Retinal pigment epithelial cell (primary cell): ENCODE data around the gene DLG5.

ENCODE experiments used
- DNase-seq: peaks from one replicate; pipeline ENCODE4 v3.0.0-alpha.2; 2010; ENCODE audit warnings: low read depth
- H3K4me3 ChIP-seq: 2 replicates; pipeline ENCODE4 v1.5.1; 2011; ENCODE audit warnings: mild to moderate bottlenecking, low read length, control low read depth, moderate library complexity
- TF ChIP-seq, protein P1 (sequence below): conservative IDR thresholded peaks from 2 replicates; pipeline ENCODE4 v1.5.1; 2011; ENCODE audit warnings: low read depth, low read length, control low read depth, inconsistent platforms

DLG5 gene

DNA sequence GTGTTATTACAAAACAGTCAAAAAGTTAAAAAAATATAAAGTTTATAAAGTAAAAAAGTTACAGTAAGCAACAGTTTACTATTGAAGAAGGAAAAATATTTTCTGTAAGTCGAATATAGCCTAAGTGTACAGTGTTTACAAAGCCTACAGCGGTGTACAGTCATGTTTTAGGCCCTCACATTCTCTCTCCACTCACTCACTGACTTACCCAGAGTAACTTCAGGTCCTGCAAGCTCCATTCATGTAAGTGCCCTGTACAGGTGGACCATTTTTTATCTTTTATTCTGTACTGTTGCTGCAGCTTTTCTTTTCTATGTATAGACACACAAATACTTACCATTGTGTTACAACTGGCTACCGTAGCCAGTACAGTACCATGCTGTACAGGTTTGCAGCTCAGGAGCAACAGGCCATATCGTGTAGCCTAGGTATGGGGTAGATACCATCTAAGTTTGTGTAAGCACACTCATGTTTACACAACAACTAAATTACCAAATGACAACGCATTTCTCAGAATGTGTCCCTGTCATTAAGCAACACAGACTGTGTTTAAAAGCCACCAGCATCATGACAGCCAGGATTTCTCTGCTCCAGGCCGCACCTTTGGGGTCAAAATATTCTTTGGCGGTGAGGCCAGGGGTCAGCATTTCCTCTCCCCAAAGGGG, 67.2 kb downstream of the DLG5 start:
- no peak for DNase-seq
- TF ChIP-seq, protein P1, sequence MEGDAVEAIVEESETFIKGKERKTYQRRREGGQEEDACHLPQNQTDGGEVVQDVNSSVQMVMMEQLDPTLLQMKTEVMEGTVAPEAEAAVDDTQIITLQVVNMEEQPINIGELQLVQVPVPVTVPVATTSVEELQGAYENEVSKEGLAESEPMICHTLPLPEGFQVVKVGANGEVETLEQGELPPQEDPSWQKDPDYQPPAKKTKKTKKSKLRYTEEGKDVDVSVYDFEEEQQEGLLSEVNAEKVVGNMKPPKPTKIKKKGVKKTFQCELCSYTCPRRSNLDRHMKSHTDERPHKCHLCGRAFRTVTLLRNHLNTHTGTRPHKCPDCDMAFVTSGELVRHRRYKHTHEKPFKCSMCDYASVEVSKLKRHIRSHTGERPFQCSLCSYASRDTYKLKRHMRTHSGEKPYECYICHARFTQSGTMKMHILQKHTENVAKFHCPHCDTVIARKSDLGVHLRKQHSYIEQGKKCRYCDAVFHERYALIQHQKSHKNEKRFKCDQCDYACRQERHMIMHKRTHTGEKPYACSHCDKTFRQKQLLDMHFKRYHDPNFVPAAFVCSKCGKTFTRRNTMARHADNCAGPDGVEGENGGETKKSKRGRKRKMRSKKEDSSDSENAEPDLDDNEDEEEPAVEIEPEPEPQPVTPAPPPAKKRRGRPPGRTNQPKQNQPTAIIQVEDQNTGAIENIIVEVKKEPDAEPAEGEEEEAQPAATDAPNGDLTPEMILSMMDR: no peak
- H3K4me3 ChIP-seq: no peak overlapping the region

DNA sequence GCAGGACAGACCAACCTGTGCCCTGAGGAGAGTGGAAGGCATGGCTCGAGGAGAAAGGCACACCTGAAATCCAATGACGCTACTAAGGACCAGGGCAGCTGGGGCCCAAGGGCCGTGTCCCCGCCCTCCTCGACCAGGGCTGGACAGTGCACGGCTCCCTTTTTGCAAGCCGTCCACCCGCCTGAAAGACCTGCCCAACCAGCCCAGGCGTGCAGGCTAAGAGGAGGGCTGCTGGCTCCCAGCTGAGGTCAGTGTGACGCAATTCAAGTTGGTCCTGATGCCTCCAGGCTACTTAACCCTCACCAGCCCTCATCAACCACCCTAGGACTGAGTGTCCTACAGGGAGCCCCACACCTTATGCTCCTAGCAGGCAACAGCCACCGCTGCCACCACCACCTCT, 69.3 kb downstream of the DLG5 start:
- DNase-seq: no peak
- H3K4me3 ChIP-seq: no peak overlapping the region
- TF ChIP-seq, protein P1: no peak

DNA sequence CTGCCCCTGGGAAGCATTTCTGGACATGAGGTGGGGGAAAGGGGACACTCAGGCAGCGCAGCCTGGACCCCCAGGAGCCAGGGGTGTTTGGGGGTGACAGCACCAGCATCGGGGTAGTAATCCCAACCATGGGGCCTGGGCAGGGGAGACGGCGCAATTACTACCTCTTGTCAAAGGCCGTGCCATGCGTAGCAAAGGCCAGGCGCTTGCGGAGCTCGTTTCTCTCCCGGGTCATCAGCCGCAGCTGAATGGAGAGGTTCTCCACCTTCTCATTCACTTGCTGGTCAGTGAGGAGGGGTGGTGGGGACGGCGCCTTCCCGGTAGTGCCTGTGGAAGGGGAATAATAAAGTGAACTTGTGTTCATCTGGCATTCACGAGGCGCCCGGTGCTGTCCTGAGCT, 70.0 kb downstream of the DLG5 start:
- DNase-seq: no peak
- no peak overlapping the region for H3K4me3 ChIP-seq
- TF ChIP-seq, protein P1: no peak

DNA sequence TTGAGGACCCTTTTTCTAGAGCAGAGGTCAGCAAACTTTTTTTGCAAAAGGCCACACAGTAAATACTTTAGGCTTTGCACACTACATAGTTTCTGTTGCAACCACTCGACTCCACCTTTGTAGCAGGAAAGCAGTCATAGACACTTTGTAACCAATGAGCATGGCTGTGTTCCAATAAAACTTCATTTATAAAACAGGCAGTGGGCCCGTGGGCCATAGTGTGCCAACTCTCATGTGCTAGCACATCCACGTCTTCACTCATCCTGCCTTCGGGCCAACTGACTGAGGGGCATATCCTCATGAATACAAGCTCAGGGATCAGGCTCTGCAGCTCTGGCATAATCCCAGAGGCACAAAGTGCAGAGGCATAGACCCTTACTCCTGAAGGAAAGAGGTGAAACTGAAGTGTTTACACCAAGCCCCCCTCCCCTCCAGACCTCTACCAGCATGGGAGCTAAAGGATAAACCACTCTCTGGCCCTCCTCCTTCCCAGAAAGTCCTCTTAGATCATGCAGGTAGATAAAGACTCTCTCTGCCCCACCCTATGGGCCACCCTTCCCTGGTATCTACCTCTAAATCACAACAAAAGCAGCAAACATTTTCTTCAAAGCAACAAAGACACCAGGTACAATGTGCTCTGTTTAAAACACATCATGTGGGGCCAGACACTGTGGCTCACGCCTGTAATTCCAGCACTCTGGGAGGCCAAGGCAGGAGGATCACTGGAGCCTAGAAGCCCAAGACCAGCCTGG, 71.0 kb downstream of the DLG5 start:
- DNase-seq: no peak
- TF ChIP-seq, protein P1: no peak
- H3K4me3 ChIP-seq: no peak overlapping the region

DNA sequence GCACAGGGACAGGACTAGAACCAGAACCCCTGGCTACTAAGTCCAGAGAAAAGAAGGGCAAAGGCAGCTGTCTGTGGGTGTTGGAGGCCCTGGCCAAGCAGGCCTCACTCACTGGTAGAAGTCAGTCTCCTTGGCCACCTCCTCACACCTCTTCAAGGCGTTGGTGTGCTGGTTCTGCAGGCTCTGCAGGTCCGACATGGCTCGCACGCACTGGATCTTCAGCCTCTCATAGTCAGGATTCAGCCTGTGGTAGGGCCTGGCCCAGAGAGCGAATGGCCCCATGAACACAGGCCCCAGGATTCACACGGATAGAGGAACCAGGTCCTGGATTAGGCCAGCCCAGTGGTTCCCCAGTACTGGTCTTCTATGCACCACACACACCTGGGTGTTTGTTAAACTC, 72.4 kb downstream of the DLG5 start:
- no peak for DNase-seq
- TF ChIP-seq, protein P1: no peak
- no peak overlapping the region for H3K4me3 ChIP-seq

DNA sequence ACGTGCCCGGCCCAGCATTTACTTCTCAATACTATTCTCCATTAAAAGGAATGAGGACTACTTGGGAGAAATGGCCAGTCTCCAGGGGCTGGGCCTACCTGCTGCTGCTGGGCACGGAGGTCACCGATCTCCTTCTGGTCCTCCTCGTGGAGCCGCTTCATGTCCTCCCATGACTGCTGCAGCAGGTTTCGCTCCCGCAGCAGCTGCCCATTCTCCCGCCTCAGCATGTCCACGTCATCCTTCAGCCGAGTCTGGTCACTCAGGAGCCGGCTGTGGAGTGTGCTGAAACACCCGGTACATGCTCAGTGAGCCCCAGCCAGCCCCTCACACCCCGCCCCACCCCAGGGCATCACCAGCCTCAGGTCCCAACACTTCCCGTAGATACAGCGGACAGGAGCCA, 73.3 kb downstream of the DLG5 start:
- H3K4me3 ChIP-seq: no peak overlapping the region
- no peak for DNase-seq
- TF ChIP-seq, protein P1: no peak
